HepG2 (cell line): ENCODE results near the gene PMFBP1.

Experiments
- BRCA1 ChIP-seq: sonication (generic); formaldehyde crosslinking; IDR thresholded peaks from 2 replicates; pipeline ENCODE4 v1.4.0; 2020; ENCODE audit warnings: missing genetic modification reagents
- CHD2 ChIP-seq: IDR thresholded peaks from 2 replicates; pipeline ENCODE4 v1.6.1; 2011; ENCODE audit warnings: low read depth, low read length, improper control_type of control experiment
- EP300 ChIP-seq, 3 experiments: sonication (generic) in 1 of 3; formaldehyde crosslinking in 1 of 3; IDR thresholded peaks; 2 replicates each; pipeline versions ENCODE4 v1.5.1 to v1.6.1; 2011 to 2020; ENCODE audit warnings: low read depth in 2 of 3, low read length in 2 of 3, borderline replicate concordance in 1 of 3, improper control_type of control experiment in 1 of 3, mild to moderate bottlenecking in 1 of 3, missing genetic modification reagents in 1 of 3, moderate library complexity in 1 of 3
- MAX ChIP-seq: IDR thresholded peaks from 2 replicates; pipeline ENCODE4 v1.6.1; 2012; ENCODE audit warnings: inconsistent platforms
- NCOA1 ChIP-seq: sonication (generic); formaldehyde crosslinking; IDR thresholded peaks from 2 replicates; pipeline ENCODE4 v1.9.0; 2021; ENCODE audit warnings: missing genetic modification reagents
- PHF8 ChIP-seq: sonication (generic); formaldehyde crosslinking; IDR thresholded peaks from 2 replicates; pipeline ENCODE4 v1.5.0; 2020; ENCODE audit warnings: missing genetic modification reagents
- SMARCC2 ChIP-seq: fragments of 450-650 bp; IDR thresholded peaks from 2 replicates; pipeline ENCODE4 v1.6.1; 2017; ENCODE audit warnings: antibody characterized with exemption, mild to moderate bottlenecking
- ZBTB33 ChIP-seq: sonication (generic); formaldehyde crosslinking; IDR thresholded peaks from 2 replicates; pipeline ENCODE4 v1.4.0; 2020; ENCODE audit warnings: missing genetic modification reagents

DNA sequence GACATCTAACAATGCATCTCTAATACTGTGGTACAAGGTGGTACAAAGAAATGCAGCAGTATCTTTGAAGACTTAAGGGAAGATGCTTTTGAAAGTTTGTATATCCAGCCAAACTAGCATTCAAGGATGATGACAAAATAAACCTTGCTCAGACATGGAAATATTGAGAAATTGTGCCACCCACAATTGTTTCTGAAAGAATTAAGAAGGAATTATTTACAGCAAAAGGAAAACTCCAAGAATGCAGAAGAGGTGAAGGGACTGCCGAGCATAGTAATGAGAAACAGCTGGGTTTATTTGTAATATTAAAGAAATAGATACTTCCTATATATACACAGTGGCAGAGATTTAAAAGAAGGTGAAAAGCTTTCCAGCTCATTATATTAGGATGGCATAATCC lies 29.5 kb downstream of the PMFBP1 start:
- TF ChIP-seq EP300 (IDR thresholded peaks at IDR 0.05; ENCODE audit: low read depth in 2 of 2, low read length in 2 of 2) (no peak), EP300 (CRISPR knock-in tag; IDR thresholded peaks at IDR 0.05; ENCODE audit: borderline replicate concordance) (no peak), MAX (no peak), CHD2 (no peak), ZBTB33 (CRISPR knock-in tag) (no peak), NCOA1 (CRISPR knock-in tag) (no peak), BRCA1 (no peak), SMARCC2 (no peak), PHF8 (CRISPR knock-in tag) (no peak)
